GM12873 (cell line): Measurements from ENCODE around the gene DIP2C.

Source experiments
- CTCF ChIP-seq: IDR thresholded peaks from 2 replicates; pipeline ENCODE4 v1.5.1; 2012; ENCODE audit warnings: low read depth, mild to moderate bottlenecking, moderate library complexity, low read length, control low read depth; ENCODE audit not compliant: insufficient read depth; ENCODE audit errors: missing control alignments

Gene DIP2C

GRCh38 chr10:558891-559766 is 130.3 kb downstream of the DIP2C start:
- no peak for TF ChIP-seq CTCF

- no peak for TF ChIP-seq CTCF
Measured at GRCh38 chr10:558364-558763, 131.1 kb downstream of the DIP2C start.

GRCh38 chr10:557792-558328 is 131.6 kb downstream of the DIP2C start:
- TF ChIP-seq CTCF, result no peak

- TF ChIP-seq CTCF, result no peak
Measured at GRCh38 chr10:556971-557637, 132.4 kb downstream of the DIP2C start.

- no peak for TF ChIP-seq CTCF
Measured at GRCh38 chr10:555682-556350, 133.7 kb downstream of the DIP2C start.

- no peak for TF ChIP-seq CTCF
Measured at GRCh38 chr10:555281-555680, 134.2 kb downstream of the DIP2C start.
